GM19035 (cell line): ENCODE results near the gene KRT4.
"Not testable (repeated sequence)": the region's sequence is repeated elsewhere in the genome, so short reads cannot be mapped to it uniquely, and the experiment has no call there.

Experiments used
- ATAC-seq: cut with Tn5 transposase; IDR thresholded peaks from one replicate; pipeline ENCODE4 v1.9.1; 2021; ENCODE audit not compliant: unreplicated experiment

The KRT4 gene

DNA sequence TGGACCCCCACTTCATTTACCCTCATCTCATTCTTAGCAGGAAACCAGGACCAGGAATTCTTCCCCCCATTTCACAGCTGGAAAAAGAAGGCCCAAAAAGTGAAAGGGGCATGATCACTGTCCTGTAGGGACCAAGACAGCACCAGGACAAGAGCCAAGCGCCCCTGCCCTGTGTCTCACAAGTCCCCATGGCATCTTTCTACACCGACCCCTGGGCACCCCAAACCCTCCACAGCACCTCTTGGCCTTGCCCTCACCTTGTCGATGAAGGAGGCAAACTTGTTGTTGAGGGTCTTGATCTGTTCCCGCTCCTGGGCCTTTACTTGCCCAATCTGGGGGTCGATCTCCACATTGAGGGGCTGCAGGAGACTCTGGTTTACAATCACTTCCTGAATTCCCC is 37.5 kb downstream of the KRT4 start:
- ATAC-seq: no peak

DNA sequence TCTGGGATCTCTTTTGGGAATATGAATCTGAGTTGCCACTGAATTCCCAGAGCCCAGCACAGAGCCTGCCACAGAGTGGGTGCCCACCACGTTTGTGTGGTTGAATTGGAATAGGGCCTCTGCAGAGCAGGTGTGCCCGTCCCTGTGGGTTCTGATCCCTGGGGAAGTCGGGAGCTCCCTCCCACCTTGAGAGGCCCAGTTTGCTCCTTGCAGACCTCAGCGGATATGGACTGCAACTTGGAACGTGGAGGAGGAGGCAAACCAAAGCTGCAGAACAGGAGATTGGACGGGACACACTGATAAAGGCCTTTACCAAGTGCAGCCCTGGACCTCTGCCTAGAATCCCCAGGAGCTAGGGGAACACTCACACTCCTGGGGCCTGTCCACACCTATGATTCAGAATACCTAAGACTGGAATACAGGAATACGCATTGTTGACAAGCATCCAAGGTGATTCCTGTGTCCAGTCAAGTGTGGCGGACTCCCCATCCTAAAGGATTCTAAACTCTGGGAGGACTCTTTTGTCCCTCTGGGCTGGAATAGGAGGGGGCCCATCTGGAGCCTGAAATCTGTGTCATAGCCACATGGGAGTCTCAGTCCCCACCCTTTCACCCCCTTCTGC is 39.2 kb downstream of the KRT4 start:
- no peak for ATAC-seq

DNA sequence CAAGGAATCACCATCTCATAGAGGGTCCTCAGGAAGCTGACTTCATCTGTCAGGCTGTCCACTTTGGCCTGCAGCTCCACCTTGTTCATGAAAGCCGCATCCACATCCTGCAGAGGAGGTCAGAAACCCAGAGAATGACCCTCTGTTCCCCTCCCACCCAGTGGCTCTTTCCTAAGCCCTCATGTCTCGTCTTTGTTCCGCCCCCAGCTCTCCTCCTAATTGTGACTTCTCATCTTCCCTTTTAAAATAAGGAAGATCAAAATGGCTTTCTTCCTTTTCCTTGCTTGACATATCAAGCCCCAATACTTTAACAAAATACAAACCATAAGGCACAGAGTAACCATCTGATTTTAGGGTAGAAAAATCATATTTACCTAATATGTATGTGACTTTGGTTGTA is 41.1 kb downstream of the KRT4 start:
- no peak for ATAC-seq

DNA sequence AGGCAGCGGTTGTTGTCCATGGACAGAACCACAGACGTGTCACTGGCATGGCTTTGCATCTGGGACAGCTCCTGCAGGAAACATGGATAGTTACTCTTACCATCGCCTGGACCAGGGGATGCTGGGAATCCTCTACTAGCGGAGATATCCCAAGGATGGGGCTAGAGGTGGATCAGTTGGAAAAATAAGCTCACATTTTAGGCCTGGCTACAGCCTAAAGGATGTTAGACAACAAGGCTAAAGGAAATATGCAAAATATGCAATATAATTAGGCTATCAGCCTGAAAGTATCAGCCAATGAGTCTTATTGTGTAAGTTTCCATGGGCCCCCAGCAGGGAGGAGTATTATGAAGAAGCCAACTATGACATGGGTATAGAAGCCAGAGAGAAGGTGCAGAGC is 41.7 kb downstream of the KRT4 start:
- no peak for ATAC-seq

DNA sequence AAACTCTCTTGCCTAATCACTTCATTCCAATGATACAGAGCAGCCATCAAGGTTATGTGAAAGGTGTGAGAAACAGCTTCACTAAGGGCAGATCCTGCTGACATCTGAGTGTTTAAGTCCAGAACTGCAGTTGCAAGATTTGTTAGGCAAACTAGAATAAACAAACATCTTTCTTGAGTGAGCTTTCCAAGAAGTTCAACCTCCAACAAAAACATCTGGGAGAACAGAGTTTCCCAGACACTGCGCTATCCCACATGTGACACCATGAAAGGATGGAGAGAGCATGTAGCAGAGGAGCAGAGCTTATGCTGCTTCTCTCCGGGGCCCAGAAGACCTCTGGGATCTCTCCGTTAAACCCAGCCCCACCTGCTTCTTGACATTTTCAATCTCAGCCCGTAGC is 42.4 kb downstream of the KRT4 start:
- ATAC-seq: no peak

DNA sequence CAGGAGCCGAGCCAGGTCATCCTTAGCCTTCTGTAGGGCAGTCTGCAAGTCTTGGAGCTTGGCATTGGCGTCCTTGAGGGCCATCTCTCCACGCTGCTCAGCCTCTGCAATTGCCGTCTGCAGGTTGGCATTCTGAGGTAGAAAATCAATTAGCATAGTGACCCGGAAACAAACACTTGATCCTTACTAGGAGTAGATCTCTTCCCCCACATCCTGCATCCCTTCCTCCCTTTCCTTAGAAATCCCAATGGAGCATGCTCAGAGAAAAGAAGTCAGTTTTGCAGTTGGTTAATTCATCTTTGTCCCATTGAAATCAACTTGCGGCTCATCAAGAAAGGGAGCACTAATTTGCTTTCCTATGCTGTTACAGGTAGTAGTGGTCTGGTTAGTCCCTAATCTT is 42.8 kb downstream of the KRT4 start:
- ATAC-seq: no peak

DNA sequence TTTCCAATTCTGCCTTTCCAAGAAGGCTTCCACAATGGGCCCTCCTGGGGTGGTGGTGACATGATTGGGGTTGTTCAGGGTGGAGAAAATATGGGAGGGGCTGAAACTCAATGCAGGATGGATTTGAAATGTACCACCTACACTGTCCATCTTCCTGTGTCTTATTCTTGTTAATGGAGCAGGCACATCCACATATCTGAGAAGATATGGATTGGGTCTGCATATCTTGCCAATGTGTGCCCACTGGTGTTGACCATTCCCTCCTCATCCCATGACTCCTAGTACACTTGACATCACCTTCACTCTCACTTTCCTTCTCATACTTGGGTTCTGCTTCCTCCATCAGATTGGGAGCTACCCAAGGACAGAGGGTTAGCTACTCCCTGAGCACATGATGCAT is 44.0 kb downstream of the KRT4 start:
- no peak for ATAC-seq

DNA sequence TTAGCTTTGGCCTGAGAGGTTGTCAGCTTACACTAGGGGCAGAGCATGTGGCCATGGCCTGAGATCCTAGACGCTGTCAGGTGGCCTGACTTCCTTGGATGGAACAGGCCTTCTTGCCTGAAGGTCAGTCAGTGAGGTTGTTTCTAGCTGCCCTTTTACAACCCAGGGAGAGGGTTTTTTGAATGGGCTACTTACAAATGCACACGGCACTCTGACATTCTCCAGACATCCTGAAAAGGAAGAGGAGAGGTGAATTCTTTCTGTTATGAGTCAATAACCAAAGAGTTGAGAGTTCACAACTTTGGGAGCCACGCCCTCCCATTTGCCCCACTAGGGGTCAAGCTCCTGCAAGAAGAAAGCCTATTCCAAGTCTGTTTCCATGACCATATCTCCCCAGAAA is 44.6 kb downstream of the KRT4 start:
- ATAC-seq: no peak

DNA sequence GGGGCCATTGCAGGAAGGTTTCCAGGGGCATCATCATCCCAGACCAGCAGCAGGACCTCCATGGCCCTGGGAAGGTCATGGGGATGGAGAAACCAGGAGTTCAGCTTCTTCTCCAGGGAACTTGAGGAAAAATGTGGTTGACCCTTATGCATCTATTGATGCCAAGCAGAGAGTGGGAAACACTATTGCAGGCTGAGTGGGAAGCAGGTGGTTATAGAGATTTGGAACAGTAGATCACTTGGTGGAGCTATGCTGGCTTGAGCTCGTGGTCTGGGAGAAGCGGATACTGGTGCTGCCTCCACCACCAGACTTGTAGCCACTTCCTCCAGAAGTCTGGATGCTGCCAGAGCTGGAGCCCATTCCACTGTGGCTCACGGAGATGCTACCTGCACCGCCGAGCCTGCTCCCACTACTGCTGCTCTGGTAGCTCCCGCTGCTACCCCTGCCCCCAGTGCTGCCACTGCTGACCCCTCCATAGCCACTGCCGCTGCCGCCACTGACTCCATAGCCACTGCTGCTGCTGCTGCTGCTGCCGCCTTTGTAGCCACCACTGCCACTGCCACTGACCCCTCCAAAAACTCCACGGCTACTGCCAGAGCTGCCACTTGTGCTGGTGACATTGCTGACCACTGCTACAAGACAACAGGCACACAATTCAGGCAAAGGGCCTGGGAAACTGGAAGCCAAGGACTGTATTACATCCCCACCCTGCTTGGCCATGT is 45.3 kb downstream of the KRT4 start:
- no peak for ATAC-seq

DNA sequence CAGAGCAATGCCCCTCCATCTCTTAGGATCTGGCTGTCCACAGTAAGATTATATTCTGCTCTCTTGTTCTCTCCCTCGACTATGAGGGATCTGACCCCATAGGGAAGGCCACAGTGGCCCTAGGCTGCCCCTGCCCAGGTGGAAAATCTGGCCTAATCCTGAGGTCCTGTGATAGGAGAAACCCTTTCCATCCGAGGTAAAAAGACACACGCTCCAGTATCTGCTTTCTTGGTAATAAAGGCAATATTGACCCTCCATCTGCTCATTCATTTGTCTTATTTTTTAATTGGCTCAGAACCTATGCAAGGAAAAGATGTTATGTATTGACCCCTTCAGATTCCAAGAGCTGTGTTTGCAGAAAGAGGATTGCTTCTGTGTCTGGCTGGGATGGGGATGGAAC is 46.5 kb downstream of the KRT4 start:
- ATAC-seq: no peak

DNA sequence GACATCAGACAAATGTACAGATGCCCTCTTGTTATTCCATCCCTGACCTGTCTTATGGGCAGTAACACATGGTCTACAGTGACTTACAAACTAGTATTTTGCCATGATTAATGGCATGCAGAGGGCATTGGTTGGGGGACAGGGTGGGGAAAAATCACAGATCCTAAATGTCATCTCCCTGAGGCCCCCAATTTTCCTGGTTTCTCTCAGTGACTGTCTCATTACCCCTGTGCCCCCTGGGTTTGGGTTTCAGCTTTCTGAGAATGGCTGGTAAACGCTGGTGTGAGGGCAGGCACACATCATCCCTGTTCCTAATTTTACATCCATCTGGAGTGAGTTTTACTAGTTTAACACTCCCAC is 46.9 kb downstream of the KRT4 start:
- no peak for ATAC-seq

DNA sequence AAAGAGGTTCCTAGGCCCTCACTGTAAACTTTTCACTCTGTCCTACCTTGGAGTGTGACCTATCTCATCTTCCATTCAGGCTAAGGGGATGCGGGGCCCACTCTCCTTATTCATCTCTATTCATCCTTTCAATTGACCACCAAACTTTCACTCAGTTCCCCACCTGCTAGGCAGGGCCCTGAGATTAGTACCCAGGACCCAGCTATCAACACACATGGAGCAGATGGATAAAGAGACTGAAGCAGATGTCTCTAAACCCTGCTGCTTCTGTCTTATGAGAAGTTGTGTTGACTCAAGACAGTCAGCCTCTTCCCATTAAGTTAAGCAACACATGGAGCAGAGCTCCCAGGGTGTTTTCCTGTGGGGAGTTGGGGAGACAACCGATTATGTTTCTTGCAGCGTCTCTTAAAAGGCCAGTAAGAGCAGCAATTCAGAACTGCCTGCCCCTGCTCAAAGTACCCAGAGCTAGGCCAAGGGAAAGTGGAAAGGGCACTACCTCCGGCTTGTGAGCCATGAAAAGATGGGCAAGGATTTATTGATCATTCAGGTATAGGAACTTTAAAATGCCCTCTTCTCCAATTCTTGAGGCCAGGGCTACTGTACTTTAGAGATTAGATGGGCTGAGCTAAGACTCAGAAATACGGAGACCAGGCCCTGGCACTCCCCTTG is 47.4 kb downstream of the KRT4 start:
- no peak for ATAC-seq

DNA sequence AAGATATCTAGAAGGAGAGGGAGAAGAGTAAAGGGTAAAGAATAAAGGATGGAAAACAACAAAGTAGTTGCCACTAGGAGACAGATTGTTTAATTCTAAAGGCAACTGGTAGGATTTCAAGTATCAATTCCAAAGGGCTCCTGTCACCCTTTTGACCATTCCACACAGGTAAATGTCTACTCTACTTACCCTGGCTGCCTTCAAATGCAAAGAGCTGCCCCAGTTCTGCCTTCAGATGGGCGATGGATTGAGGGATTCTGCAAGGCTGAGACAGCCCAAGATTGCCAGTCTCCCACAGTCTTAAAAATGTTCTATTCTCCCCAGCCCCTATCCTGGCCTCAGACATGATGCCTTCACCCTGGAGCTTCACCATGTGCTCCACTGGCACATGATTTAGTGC is 48.2 kb downstream of the KRT4 start:
- ATAC-seq: no peak

DNA sequence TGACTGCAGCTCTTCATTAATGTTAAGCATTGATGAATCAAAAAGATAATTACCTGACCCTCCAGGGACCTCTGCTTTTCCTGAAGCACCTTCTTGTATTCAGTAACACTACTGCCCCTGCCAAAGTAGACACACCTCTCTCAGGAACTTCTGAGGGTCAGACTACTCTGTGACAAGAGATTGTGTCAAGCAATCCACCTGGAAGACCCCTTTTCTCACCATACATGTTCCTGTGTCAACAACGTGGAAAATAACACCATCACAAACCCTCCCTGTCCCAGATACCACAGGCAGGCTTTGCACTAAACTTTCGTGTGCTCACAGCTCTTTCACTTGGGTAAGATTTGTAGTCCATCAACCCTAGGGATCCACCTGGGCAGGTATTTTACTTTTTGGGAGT is 49.9 kb downstream of the KRT4 start:
- no peak for ATAC-seq

DNA sequence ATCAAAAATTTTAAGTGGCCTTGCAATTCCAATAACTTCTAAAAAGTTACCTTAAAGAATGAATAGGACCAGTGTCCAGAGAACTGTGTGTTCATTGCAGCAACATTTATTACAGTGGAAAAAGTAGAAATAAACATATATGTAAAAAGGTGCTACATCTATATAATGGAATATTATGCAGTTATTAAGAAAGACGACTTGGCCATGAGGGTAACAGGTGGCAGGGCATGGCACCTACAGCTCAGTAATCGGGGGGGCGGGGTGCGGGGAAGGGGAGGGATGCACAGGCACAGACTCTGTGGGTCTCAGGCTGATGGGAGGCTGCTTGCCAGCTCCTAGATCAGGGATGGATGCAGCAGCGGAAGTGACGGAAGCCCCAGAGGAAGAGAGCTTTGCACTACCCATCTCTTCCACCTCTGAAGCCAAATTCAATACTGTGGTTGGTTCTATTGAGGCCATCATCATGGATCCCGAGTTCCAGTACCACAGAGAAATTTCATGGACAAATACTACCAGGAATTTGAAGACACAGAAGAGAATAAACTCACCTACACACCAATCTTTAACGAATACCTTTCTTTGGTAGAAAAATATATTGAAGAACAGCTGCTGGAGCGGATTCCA is 50.8 kb downstream of the KRT4 start:
- no peak for ATAC-seq

DNA sequence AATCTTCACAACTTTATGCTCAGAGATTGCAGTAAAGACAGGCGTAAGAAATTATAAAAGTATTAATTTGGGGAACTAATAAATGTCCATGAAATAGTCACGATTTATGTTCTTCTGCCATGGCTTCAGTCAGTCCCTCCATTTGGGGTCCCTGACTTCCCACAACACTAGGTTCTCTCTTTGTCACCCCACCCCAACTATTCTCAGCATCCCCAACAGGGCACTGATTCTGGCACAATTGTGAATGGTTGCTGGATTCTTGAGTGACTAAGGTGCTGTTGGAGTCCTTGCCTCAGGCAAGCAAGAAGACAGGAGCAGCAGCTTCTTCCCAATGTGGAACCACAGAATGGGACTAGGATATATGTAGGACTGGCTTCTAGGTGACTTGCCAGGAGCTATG is 52.1 kb downstream of the KRT4 start:
- ATAC-seq: no peak

DNA sequence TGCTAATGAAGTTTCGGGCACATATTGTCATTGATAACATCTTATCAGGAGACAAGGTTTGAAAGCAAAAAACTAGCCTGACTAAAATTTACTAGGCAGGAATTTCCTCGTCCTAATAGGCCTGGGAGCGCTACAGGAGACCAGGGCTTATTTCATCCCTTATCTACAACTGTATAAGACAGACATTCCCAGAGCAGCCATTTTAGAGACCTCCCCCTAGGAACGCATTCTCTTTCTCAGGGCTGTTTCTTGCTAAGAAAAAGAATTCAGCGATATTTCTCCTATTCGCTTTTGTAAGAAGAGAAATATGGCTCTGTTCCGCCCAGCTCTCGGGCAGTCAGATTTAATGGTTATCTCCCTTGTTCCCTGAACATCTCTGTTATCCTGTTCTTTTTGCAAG is 52.7 kb downstream of the KRT4 start:
- ATAC-seq: not testable (repeated sequence)

DNA sequence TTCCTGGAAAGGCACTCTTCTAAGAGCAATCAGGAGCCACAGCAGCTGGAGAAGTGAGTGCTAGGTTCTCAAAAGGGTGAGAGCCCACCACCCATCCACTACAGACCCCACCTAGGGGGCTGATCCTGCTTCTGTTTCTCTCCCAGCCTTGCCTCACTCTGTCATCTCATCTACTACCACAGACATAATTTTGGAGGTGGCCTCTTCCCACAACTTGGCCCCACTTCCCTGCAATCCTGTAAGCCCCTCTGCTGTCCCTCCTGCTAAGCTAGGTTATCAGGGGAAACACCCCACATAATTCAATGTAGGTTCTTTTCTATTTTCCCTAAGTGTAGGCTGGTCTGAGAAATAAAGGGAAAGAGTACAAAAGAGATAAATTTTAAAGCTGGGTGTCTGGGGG is 53.3 kb downstream of the KRT4 start:
- no peak for ATAC-seq

DNA sequence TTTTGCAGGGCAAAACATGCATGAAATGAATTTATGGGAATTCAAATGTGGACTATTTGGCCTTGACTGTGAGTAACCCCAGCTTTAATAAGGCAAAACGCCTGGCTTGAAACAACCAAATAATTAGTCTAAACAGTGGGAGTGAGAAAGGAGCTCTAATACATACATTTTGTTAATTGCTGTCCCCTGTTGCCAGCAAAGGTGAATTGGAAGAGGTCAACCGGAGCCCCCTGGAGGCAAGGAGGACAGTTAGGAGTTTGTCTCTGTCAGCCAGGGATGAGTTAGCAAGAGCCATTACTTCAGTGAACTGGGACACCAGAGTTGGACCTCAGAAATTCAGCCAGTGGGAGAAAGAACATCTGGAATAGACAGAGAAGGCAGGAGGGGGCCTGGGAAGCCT is 54.2 kb downstream of the KRT4 start:
- no peak for ATAC-seq

DNA sequence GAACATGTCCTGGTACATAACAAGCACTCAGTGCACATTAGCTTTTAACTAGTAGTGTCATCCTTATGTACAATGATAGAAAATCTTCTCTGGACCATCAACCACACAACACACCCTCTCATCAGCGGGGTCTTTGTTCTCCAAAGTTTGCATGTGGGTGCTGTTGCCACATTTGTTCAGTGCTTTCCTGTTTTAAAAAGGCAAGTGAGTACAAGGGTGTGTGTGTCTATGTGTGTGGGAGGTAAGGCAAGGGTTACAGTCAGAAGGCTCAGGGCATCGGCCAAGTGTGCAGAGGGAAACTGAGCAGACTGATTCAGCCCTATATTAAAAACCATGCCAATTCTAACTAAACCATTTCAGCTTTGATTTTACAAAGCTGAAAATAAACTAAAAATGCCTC is 54.7 kb downstream of the KRT4 start:
- ATAC-seq: no peak

DNA sequence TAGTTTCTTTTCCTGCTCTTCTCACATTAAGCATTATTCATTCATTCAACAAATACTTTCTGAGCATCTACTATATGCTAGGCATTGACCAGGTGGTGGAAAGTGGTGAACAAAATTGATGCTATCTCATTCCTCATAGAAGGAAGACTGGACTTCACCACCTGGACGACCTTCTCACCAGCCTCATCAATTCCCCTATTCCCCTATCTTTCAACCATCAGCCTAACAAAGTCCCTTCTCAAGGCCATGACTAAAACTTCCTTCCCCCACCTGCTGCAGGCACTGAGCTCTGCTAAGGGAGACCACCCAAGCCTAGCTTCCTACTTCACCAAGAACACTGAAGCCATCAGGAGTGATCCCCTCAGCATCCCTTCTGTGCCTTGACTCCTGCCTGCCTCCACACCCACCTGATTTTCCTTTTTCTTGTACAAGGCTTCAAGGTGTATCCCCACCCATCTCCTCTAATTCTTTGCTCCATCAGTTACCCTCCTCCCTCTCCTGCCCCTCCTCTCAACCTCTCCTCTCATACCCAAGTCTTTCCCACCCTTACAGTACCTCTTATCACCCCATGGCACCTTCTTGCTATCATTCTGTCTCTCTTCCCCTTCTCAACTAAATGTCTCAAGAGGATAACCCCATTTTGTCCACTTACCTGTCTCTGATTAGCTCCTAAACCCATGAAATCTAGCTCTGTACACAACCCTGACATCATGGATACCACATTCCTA is 56.3 kb downstream of the KRT4 start:
- no peak for ATAC-seq
